GM12892 (cell line): ENCODE measurements around the gene NHERF2.
"Not testable (repeated sequence)": the region's sequence is repeated elsewhere in the genome, so short reads cannot be mapped to it uniquely, and the experiment has no call there.

ENCODE experiments used
- DNase-seq: peaks from one replicate; pipeline ENCODE4 v3.0.0; 2011; ENCODE audit not compliant: insufficient read length
- FAIRE-seq: peaks from 2 replicates; lab custom pipeline; 2011; peaks lifted over from hg19 to GRCh38; lab: Jason Lieb, UNC
- POLR2A ChIP-seq: IDR thresholded peaks from 2 replicates; pipeline ENCODE4 v1.6.1; 2011; ENCODE audit warnings: low read depth, low read length, control low read depth
- POLR2AphosphoS5 ChIP-seq: IDR thresholded peaks from 2 replicates; pipeline ENCODE4 v1.6.1; 2011; ENCODE audit warnings: low read depth, low read length, control low read depth
- TAF1 ChIP-seq: IDR thresholded peaks from 2 replicates; pipeline ENCODE4 v1.6.1; 2011; ENCODE audit warnings: low read depth, mild to moderate bottlenecking, control low read depth, low read length, borderline replicate concordance

Gene NHERF2

GRCh38 chr16:2033057-2033908, 6.6 kb downstream of the NHERF2 start:
- no peak for DNase-seq
- no peak for TF ChIP-seq POLR2AphosphoS5
- no peak for TF ChIP-seq TAF1
- no peak for TF ChIP-seq POLR2A
- FAIRE-seq, result no peak

- DNase-seq, FAIRE-seq: not testable (repeated sequence)
These were observed 7.4 kb downstream of the NHERF2 start for GRCh38 chr16:2033909-2034695.

GRCh38 chr16:2034696-2035430, 8.2 kb downstream of the NHERF2 start:
- no peak for FAIRE-seq
- TF ChIP-seq POLR2A, result no peak
- TF ChIP-seq TAF1, result no peak
- TF ChIP-seq POLR2AphosphoS5, result no peak
- DNase-seq, result no peak

GRCh38 chr16:2035431-2036199, 8.9 kb downstream of the NHERF2 start:
- FAIRE-seq, result no peak
- TF ChIP-seq TAF1 (no peak), POLR2AphosphoS5 (no peak), POLR2A (no peak)
- no peak for DNase-seq

GRCh38 chr16:2036200-2036966, 9.7 kb downstream of the NHERF2 start:
- FAIRE-seq (no peak), DNase-seq (no peak)
- TF ChIP-seq POLR2AphosphoS5, result no peak
- no peak for TF ChIP-seq TAF1
- no peak for TF ChIP-seq POLR2A

- TF ChIP-seq POLR2AphosphoS5 (no peak), POLR2A (no peak), TAF1 (no peak)
- FAIRE-seq (no peak), DNase-seq (no peak)
These were observed 10.4 kb downstream of the NHERF2 start for GRCh38 chr16:2037115-2037514.

GRCh38 chr16:2037647-2038381, 11.1 kb downstream of the NHERF2 start:
- TF ChIP-seq POLR2AphosphoS5 (no peak), TAF1 (no peak), POLR2A (no peak)
- FAIRE-seq, result no peak

GRCh38 chr16:2038382-2039231, 11.9 kb downstream of the NHERF2 start:
- TF ChIP-seq TAF1, result no peak
- no peak for TF ChIP-seq POLR2AphosphoS5
- TF ChIP-seq POLR2A, result no peak
- DNase-seq (no peak), FAIRE-seq (no peak)

More at GRCh38 chr16:2037647-2038381, 11.1 kb downstream of the NHERF2 start:
- DNase-seq, result no peak
